ENCODE data around the gene BRWD1.

Gene BRWD1

DNA sequence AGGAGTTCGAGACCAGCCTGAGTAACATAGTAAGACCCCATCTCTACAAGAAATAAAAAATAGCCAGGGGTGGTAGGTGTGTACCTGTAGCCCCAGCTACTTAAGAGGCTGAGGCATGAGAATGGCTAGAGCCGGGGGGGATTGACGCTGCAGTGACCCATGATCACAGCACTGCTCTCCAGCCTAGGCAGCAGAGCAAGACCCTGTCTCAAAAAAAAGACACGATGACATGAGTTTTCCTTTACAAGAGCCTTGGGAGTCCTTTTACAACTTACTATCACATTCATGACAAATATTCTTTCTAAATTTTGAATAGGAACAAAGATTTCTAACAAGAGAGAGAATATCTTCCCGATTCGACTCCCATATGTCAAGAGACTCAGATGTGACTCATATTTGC lies 3.3 kb upstream of the BRWD1 start:
- no peak overlapping the region for H3K4me3 ChIP-seq (ENCODE audit: low read length in 2 of 2)
- no peak overlapping the region for H3K9ac ChIP-seq (ENCODE audit: low read depth in 1 of 2, low read length in 2 of 2)
- H3K36me3 ChIP-seq (ENCODE audit: control insufficient read depth in 2 of 2, insufficient read depth in 2 of 2, low read length in 2 of 2), result no peaks in the 10 kb centered on the region
- H3K27me3 ChIP-seq (ENCODE audit: control insufficient read depth in 2 of 2, insufficient read depth in 2 of 2, low read length in 2 of 2), result no peaks in the 10 kb centered on the region
- H3K27ac ChIP-seq (ENCODE audit: low read depth in 2 of 2, low read length in 2 of 2), result no peak overlapping the region
- H3K9me3 ChIP-seq (ENCODE audit: control insufficient read depth in 2 of 2, low read length in 2 of 2), result no peaks in the 10 kb centered on the region
- H3K4me1 ChIP-seq (ENCODE audit: control insufficient read depth in 2 of 2, insufficient read depth in 2 of 2, low read length in 2 of 2), result peaks cover 8 to 12% of the 10 kb centered on the region in 2 donors

DNA sequence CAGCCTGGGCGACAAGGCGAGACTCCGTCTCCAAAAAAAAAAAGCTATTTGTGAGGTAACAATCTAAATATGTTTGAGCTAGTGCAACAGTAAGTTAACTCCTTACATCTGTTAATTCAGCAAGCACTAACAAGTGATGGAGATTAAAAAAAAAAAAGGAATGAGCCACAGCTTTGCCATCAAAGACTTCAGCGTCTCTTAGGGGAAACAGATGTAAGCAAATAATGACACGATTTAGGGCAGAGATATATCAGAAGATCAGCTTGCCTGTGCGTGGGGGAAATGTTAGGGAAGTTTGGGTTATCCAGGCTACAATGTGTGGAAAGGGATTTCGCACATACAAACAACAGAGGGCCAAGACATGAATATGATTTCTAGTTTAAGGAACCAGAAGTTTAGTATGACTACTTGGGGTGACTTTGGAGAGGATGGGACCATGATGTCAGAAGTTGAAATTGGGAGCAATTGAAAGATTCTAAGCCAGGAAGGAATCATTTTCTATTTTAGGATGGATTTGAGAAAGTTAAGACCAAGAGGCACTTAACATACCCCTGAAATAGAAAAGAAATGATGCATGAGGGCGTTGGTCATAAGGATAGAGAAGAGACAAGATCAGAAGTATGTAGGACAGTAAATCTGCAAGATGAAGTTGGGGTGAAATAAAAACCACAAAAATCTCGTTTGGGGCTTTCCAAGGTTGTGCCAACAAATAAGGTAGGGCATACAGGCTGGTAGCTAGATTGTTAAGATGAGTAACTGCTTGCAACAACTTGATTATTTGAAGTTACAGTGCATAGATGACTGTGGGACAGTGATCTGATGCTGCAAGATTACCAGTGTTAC lies 2.4 kb upstream of the BRWD1 start:
- Histone ChIP-seq H3K9me3 (ENCODE audit: control insufficient read depth in 2 of 2, low read length in 2 of 2) (no peaks in the 10 kb centered on the region), H3K27me3 (ENCODE audit: control insufficient read depth in 2 of 2, insufficient read depth in 2 of 2, low read length in 2 of 2) (no peaks in the 10 kb centered on the region), H3K36me3 (ENCODE audit: control insufficient read depth in 2 of 2, insufficient read depth in 2 of 2, low read length in 2 of 2) (no peaks in the 10 kb centered on the region), H3K4me1 (ENCODE audit: control insufficient read depth in 2 of 2, insufficient read depth in 2 of 2, low read length in 2 of 2) (peaks cover 8 to 14% of the 10 kb centered on the region in 2 donors), H3K9ac (ENCODE audit: low read depth in 1 of 2, low read length in 2 of 2) (no peak overlapping the region), H3K4me3 (ENCODE audit: low read length in 2 of 2) (no peak overlapping the region), H3K27ac (ENCODE audit: low read depth in 2 of 2, low read length in 2 of 2) (no peak overlapping the region)

DNA sequence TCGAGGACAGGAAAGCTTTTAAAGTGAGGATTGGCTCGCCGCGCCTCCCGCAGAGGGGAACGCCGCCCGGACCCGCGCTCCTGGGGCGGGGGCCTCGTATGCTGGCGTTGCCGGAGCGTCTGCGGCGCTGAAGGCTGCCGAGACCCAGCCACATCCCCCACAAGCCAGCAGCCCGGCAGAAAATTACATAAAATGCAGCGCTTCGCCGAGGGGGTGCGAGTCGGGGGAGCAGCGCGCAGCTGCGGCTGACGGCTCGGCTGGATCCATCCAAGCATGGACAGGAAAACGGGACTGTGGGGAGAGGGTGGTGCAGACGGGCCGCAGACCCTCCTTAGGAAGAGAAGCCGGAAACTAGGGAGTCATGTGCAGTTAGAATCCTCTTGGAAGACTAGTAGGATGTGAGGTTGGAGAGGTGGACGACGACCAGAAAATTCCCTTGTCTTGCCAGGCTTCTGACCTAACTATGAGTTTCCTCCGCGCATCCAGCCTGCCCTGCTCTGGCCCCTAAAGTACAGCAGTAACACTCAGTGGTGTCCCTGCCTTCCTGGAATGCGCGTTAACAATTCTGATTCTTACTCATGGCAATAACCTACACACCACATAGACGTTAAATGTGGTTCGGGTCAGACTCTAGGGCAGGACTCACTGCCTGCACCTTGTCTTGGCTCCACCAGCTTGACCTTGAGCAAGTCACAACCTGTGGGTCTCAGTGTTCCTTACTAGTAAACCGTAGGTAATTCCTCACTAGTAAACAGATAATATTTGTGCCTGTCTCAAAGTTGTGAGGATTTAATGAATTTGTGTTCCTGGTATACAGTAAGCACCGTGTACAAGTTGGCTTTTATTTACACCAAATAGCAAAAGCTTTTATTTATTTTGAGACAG lies 953 bp upstream of the BRWD1 start:
- peak overlapping the region; percentile 93 to 96 for H3K27ac ChIP-seq (ENCODE audit: low read depth in 2 of 2, low read length in 2 of 2)
- H3K9ac ChIP-seq (ENCODE audit: low read depth in 1 of 2, low read length in 2 of 2), result peak overlapping the region; percentile 86 to 96
- H3K36me3 ChIP-seq (ENCODE audit: control insufficient read depth in 2 of 2, insufficient read depth in 2 of 2, low read length in 2 of 2), result peaks cover 3 to 5% of the 10 kb centered on the region in 2 donors
- H3K27me3 ChIP-seq (ENCODE audit: control insufficient read depth in 2 of 2, insufficient read depth in 2 of 2, low read length in 2 of 2), result no peaks in the 10 kb centered on the region
- no peaks in the 10 kb centered on the region for H3K9me3 ChIP-seq (ENCODE audit: control insufficient read depth in 2 of 2, low read length in 2 of 2)
- peaks cover 8 to 14% of the 10 kb centered on the region in 2 donors for H3K4me1 ChIP-seq (ENCODE audit: control insufficient read depth in 2 of 2, insufficient read depth in 2 of 2, low read length in 2 of 2)
- peak overlapping the region; percentile 85 to 91 for H3K4me3 ChIP-seq (ENCODE audit: low read length in 2 of 2)

DNA sequence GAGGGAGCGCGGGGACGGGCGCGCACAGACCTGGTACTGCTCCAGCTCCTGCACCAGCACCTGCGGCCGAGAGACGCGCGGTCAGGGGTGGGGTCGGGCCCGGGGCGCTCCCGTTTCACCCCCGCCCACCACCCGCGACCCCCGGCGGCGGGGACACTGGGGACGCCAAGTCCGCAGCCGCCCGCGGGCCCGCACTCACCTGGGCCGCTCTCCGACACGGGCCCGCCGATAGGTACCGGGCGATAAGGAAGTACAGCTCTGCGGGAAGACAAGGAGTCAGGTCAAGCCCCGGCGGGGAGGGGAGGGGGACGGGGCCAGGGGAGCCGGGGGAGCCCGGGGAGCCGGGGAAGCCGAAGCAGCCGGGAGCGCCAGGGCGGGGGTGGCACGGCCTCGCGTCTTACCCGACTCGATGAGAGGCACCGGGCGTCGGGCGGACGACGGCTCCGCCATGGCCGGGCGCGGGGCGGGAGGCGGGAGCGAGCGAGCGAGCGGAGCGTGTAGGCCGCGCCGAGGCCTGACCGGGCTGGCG lies 326 bp downstream of the BRWD1 start:
- peak overlapping the region; percentile 93 to 96 for H3K27ac ChIP-seq (ENCODE audit: low read depth in 2 of 2, low read length in 2 of 2)
- no peaks in the 10 kb centered on the region for H3K27me3 ChIP-seq (ENCODE audit: control insufficient read depth in 2 of 2, insufficient read depth in 2 of 2, low read length in 2 of 2)
- peak overlapping the region in 1 of 2 donors; percentile 96 for H3K9ac ChIP-seq (ENCODE audit: low read depth in 1 of 2, low read length in 2 of 2)
- H3K36me3 ChIP-seq (ENCODE audit: control insufficient read depth in 2 of 2, insufficient read depth in 2 of 2, low read length in 2 of 2), result peaks cover 6 to 7% of the 10 kb centered on the region in 2 donors
- H3K9me3 ChIP-seq (ENCODE audit: control insufficient read depth in 2 of 2, low read length in 2 of 2), result no peaks in the 10 kb centered on the region
- H3K4me1 ChIP-seq (ENCODE audit: control insufficient read depth in 2 of 2, insufficient read depth in 2 of 2, low read length in 2 of 2), result peaks cover 8 to 14% of the 10 kb centered on the region in 2 donors
- H3K4me3 ChIP-seq (ENCODE audit: low read length in 2 of 2), result peak overlapping the region; percentile 85 to 91

DNA sequence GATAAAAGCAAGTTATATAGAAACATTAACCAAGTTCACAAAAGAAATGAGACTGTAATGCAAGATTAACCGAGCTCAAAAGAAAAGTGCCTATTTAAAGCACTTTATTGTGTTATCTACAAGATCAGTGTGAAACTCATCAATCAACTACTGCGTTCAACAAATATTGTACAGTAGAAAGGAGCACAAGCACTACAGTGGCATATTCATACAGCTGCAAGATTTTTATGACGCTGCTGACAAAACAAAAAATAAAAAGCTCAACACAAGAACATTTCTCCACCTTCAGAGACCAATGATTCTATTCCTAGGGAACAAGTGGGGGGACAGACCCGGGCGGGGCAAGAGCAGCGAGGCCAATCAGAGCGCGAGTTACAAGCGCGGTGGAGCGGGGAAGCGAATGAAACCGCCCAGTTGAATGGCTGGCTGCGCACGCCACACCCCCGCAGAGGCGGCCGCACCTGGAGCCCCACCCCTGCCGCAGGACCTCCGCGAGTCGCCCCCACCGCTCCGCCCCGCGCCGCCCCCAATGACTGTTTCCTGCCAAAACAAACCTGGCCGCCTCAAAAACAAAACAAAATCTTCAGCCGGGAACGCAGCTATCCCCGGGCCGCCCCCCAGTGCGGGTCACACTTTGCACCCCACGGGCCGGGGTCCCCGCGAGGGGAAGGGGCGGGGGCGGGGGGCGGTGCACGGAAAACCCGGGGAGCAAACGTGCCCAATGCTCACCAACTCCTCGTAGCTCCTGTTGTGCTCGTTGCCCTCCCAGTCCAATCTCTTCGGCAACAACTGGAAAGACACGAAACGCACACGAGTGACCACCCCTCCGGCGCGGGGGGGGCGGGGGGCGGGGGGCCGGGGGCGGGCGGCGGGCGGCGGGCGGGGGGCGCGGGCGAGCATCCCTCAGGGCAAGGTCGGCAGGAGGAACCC lies 1.1 kb downstream of the BRWD1 start:
- Histone ChIP-seq H3K9me3 (ENCODE audit: control insufficient read depth in 2 of 2, low read length in 2 of 2) (no peaks in the 10 kb centered on the region), H3K27me3 (ENCODE audit: control insufficient read depth in 2 of 2, insufficient read depth in 2 of 2, low read length in 2 of 2) (no peaks in the 10 kb centered on the region), H3K9ac (ENCODE audit: low read depth in 1 of 2, low read length in 2 of 2) (peak overlapping the region in 1 of 2 donors; percentile 96)

DNA sequence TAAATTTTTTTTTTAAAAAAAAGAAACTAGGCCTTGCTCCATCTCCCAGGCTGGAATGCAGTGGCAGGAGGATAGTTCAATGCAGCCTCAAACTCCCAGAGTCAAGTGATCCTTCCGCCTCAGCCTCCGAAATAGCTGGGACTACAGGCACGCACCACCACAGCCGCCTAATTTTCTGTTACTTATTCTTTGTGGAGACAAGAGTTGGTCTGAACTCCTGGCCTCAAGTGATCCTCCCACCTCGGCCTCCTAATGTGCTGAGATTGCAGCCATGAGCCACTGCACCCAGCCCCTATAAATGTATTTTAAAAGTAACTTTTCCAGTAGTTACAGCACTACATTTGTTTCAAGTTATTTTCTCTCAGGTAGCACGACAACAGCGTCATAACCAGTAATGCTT lies 2.3 kb downstream of the BRWD1 start:
- peaks cover 7 to 9% of the 10 kb centered on the region in 2 donors for H3K36me3 ChIP-seq (ENCODE audit: control insufficient read depth in 2 of 2, insufficient read depth in 2 of 2, low read length in 2 of 2)
- H3K4me3 ChIP-seq (ENCODE audit: low read length in 2 of 2), result no peak overlapping the region
- H3K9ac ChIP-seq (ENCODE audit: low read depth in 1 of 2, low read length in 2 of 2), result no peak overlapping the region
- no peaks in the 10 kb centered on the region for H3K27me3 ChIP-seq (ENCODE audit: control insufficient read depth in 2 of 2, insufficient read depth in 2 of 2, low read length in 2 of 2)
- no peaks in the 10 kb centered on the region for H3K9me3 ChIP-seq (ENCODE audit: control insufficient read depth in 2 of 2, low read length in 2 of 2)
- peaks cover 8 to 14% of the 10 kb centered on the region in 2 donors for H3K4me1 ChIP-seq (ENCODE audit: control insufficient read depth in 2 of 2, insufficient read depth in 2 of 2, low read length in 2 of 2)
- no peak overlapping the region for H3K27ac ChIP-seq (ENCODE audit: low read depth in 2 of 2, low read length in 2 of 2)

More for the DNA sequence above, 1.1 kb downstream of the BRWD1 start:
- Histone ChIP-seq H3K27ac (ENCODE audit: low read depth in 2 of 2, low read length in 2 of 2) (peak overlapping the region; percentile 93 to 96), H3K4me3 (ENCODE audit: low read length in 2 of 2) (peak overlapping the region; percentile 85 to 91), H3K36me3 (ENCODE audit: control insufficient read depth in 2 of 2, insufficient read depth in 2 of 2, low read length in 2 of 2) (peaks cover 7 to 9% of the 10 kb centered on the region in 2 donors), H3K4me1 (ENCODE audit: control insufficient read depth in 2 of 2, insufficient read depth in 2 of 2, low read length in 2 of 2) (peaks cover 8 to 14% of the 10 kb centered on the region in 2 donors)

DNA sequence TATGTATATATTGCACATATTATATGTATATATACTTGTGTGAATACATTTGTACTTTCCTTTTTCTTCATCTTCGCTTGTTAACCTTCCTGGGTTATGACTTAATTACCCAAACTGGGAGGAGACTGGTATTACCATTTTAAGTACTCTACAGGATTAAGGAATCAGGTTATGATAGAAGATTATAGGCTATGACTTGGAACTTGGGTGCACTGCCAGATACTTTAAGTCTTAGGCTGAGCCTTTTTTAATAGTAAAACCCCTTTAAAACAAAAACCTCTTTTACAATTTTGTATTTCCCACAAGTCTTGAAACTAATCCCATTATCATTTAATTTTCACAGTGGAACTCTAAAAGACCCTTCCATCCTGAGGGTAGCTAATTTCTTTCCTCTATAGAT lies 6.0 kb downstream of the BRWD1 start:
- H3K36me3 ChIP-seq (ENCODE audit: control insufficient read depth in 2 of 2, insufficient read depth in 2 of 2, low read length in 2 of 2), result peaks cover 9% of the 10 kb centered on the region in 2 donors
- H3K4me3 ChIP-seq (ENCODE audit: low read length in 2 of 2), result no peak overlapping the region
- H3K9ac ChIP-seq (ENCODE audit: low read depth in 1 of 2, low read length in 2 of 2), result no peak overlapping the region
- H3K9me3 ChIP-seq (ENCODE audit: control insufficient read depth in 2 of 2, low read length in 2 of 2), result no peaks in the 10 kb centered on the region
- no peak overlapping the region for H3K27ac ChIP-seq (ENCODE audit: low read depth in 2 of 2, low read length in 2 of 2)
- no peaks in the 10 kb centered on the region for H3K27me3 ChIP-seq (ENCODE audit: control insufficient read depth in 2 of 2, insufficient read depth in 2 of 2, low read length in 2 of 2)
- H3K4me1 ChIP-seq (ENCODE audit: control insufficient read depth in 2 of 2, insufficient read depth in 2 of 2, low read length in 2 of 2), result peaks cover 4 to 5% of the 10 kb centered on the region in 2 donors

DNA sequence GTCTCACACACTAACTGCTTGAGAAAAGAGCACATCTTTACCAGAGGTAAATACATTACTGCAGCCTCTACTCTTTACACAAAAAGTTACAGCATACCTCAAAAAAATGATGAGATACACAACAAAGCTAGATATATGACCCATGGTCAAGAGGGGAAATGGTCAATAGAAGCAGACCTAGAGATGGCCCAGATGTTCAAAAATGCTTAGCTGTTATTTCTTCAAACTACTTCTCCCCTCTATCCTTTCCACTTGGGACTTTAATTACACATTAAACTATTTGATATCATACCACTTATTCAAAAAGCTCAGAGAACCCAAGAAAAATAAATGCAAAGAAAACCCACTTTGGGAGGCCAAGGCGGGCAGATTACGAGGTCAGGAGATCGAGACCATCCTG lies 12.8 kb downstream of the BRWD1 start:
- H3K27me3 ChIP-seq (ENCODE audit: control insufficient read depth in 2 of 2, insufficient read depth in 2 of 2, low read length in 2 of 2), result no peaks in the 10 kb centered on the region
- H3K4me1 ChIP-seq (ENCODE audit: control insufficient read depth in 2 of 2, insufficient read depth in 2 of 2, low read length in 2 of 2), result no peaks in the 10 kb centered on the region
- peaks cover 20 to 42% of the 10 kb centered on the region in 2 donors for H3K36me3 ChIP-seq (ENCODE audit: control insufficient read depth in 2 of 2, insufficient read depth in 2 of 2, low read length in 2 of 2)
- no peaks in the 10 kb centered on the region for H3K9me3 ChIP-seq (ENCODE audit: control insufficient read depth in 2 of 2, low read length in 2 of 2)
- no peak overlapping the region for H3K27ac ChIP-seq (ENCODE audit: low read depth in 2 of 2, low read length in 2 of 2)
- no peak overlapping the region for H3K4me3 ChIP-seq (ENCODE audit: low read length in 2 of 2)
- H3K9ac ChIP-seq (ENCODE audit: low read depth in 1 of 2, low read length in 2 of 2), result no peak overlapping the region

DNA sequence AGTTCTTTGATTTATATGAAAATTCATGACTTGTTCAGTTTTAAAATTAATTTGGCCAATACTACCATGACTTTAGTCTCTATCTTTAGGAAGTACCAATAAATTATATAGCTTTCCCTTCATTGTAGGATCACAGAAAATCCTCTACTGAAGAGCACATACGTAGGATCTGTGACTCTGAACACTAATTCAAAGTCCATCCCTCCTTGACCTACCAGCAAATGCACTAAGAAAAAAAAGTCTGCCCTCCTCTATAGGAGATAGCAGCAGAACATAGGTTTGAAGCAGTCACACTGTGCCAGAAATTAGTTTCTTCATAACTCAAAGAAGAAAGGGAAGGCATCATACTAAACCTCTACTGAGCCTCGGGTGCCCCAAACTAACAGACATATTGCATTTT lies 16.5 kb downstream of the BRWD1 start:
- H3K36me3 ChIP-seq (ENCODE audit: control insufficient read depth in 2 of 2, insufficient read depth in 2 of 2, low read length in 2 of 2), result peaks cover 44 to 58% of the 10 kb centered on the region in 2 donors

More for the DNA sequence above, 16.5 kb downstream of the BRWD1 start:
- no peaks in the 10 kb centered on the region for H3K27me3 ChIP-seq (ENCODE audit: control insufficient read depth in 2 of 2, insufficient read depth in 2 of 2, low read length in 2 of 2)
- no peak overlapping the region for H3K9ac ChIP-seq (ENCODE audit: low read depth in 1 of 2, low read length in 2 of 2)
- H3K4me3 ChIP-seq (ENCODE audit: low read length in 2 of 2), result no peak overlapping the region
- no peak overlapping the region for H3K27ac ChIP-seq (ENCODE audit: low read depth in 2 of 2, low read length in 2 of 2)
- H3K4me1 ChIP-seq (ENCODE audit: control insufficient read depth in 2 of 2, insufficient read depth in 2 of 2, low read length in 2 of 2), result no peaks in the 10 kb centered on the region
- no peaks in the 10 kb centered on the region for H3K9me3 ChIP-seq (ENCODE audit: control insufficient read depth in 2 of 2, low read length in 2 of 2)

Measured in mucosa of rectum (tissue), 2 donors.